ENCODE measurements around the gene CASP5. TPM values are rescaled to one million over a fixed set of nuclear protein-coding genes. Genes with fewer than 3 reads are reported as not detected.

CASP5 gene
- total RNA-seq, 1 donor from 2014 or later, result not detected

- Histone ChIP-seq H3K79me2 (ENCODE audit: low read depth) (no peaks in the 10 kb centered on the region), H3F3A (ENCODE audit: low read depth) (peaks cover 3% of the 10 kb centered on the region), H4K20me1 (ENCODE audit: low read depth) (no peaks in the 10 kb centered on the region), H3K36me3 (no peaks in the 10 kb centered on the region), H3K27me3 (no peaks in the 10 kb centered on the region), H3K4me2 (no peak overlapping the region), H3K27ac (no peak overlapping the region), H3K9me3 (ENCODE audit: low read depth) (no peaks in the 10 kb centered on the region), H3K4me3 (no peak overlapping the region), H2AFZ (replicated peaks) (no peak overlapping the region), H3K9ac (no peak overlapping the region), H3K4me1 (peaks cover 8% of the 10 kb centered on the region)
- no peak for TF ChIP-seq EZH2 (IDR thresholded peaks at IDR 0.05)
- TF ChIP-seq CTCF (IDR thresholded peaks at IDR 0.05), result no peak
- no peak for TF ChIP-seq EZH2phosphoT487 (IDR thresholded peaks at IDR 0.05)
- no peak overlapping the region for H3K4me3 Mint-ChIP-seq
- H3K27me3 Mint-ChIP-seq (ENCODE audit: insufficient read depth, low read depth), result no peaks in the 10 kb centered on the region
- H3K27ac Mint-ChIP-seq, result no peak overlapping the region
- DNase-seq (ENCODE audit: low spot score), result no peak
- H3K4me1 Mint-ChIP-seq, result no peaks in the 10 kb centered on the region
- H3K9me3 Mint-ChIP-seq, result no peaks in the 10 kb centered on the region
- no peaks in the 10 kb centered on the region for H3K36me3 Mint-ChIP-seq
These were observed 29.5 kb upstream of the CASP5 start for GRCh38 chr11:105052487-105052886.

GRCh38 chr11:105051559-105051958 lies 28.6 kb upstream of the CASP5 start:
- Histone ChIP-seq H3K9ac (no peak overlapping the region), H3F3A (ENCODE audit: low read depth) (peaks cover 1% of the 10 kb centered on the region), H3K27me3 (no peaks in the 10 kb centered on the region), H3K79me2 (ENCODE audit: low read depth) (no peaks in the 10 kb centered on the region), H3K4me1 (peaks cover 3% of the 10 kb centered on the region), H3K9me3 (ENCODE audit: low read depth) (no peaks in the 10 kb centered on the region), H3K27ac (no peak overlapping the region), H3K36me3 (no peaks in the 10 kb centered on the region), H3K4me2 (no peak overlapping the region), H2AFZ (replicated peaks) (no peak overlapping the region), H3K4me3 (no peak overlapping the region), H4K20me1 (ENCODE audit: low read depth) (no peaks in the 10 kb centered on the region)
- no peak overlapping the region for H3K4me3 Mint-ChIP-seq
- no peaks in the 10 kb centered on the region for H3K4me1 Mint-ChIP-seq
- no peaks in the 10 kb centered on the region for H3K9me3 Mint-ChIP-seq
- H3K27ac Mint-ChIP-seq, result no peak overlapping the region
- H3K27me3 Mint-ChIP-seq (ENCODE audit: insufficient read depth, low read depth), result no peaks in the 10 kb centered on the region
- no peaks in the 10 kb centered on the region for H3K36me3 Mint-ChIP-seq
- DNase-seq (ENCODE audit: low spot score), result no peak
- TF ChIP-seq CTCF (IDR thresholded peaks at IDR 0.05), result no peak
- TF ChIP-seq EZH2 (IDR thresholded peaks at IDR 0.05), result no peak
- no peak for TF ChIP-seq EZH2phosphoT487 (IDR thresholded peaks at IDR 0.05)

DNA sequence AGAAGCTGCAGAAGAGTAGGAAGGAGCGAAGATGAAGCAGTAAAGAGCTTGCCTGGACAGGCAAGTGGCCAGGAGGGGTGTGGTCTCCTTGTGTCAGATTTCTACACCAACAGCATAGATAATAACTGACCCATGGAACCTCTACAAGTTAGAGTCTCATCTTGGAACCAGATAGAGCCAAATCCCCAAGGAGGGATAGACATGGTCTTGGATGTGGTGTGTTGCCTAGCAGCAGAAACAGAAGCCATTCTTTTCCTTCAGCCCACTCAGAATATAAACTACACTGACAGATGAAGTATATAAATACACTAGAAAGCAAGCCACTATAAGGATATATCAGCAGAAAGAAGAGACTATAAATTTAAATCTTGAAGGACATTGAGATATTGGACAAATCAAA lies 26.5 kb upstream of the CASP5 start:
- Mint-ChIP-seq H3K36me3 (no peaks in the 10 kb centered on the region), H3K4me1 (no peaks in the 10 kb centered on the region), H3K27ac (no peak overlapping the region), H3K9me3 (no peaks in the 10 kb centered on the region), H3K4me3 (no peak overlapping the region), H3K27me3 (ENCODE audit: insufficient read depth, low read depth) (no peaks in the 10 kb centered on the region)
- Histone ChIP-seq H3K9me3 (ENCODE audit: low read depth) (no peaks in the 10 kb centered on the region), H3K36me3 (no peaks in the 10 kb centered on the region), H3K27ac (no peak overlapping the region), H2AFZ (replicated peaks) (no peak overlapping the region), H3K79me2 (ENCODE audit: low read depth) (no peaks in the 10 kb centered on the region), H3K4me1 (no peaks in the 10 kb centered on the region), H4K20me1 (ENCODE audit: low read depth) (no peaks in the 10 kb centered on the region), H3K4me3 (no peak overlapping the region), H3F3A (ENCODE audit: low read depth) (no peaks in the 10 kb centered on the region), H3K27me3 (no peaks in the 10 kb centered on the region), H3K9ac (no peak overlapping the region), H3K4me2 (no peak overlapping the region)
- no peak for DNase-seq (ENCODE audit: low spot score)
- TF ChIP-seq CTCF (IDR thresholded peaks at IDR 0.05), result no peak
- no peak for TF ChIP-seq EZH2phosphoT487 (IDR thresholded peaks at IDR 0.05)
- no peak for TF ChIP-seq EZH2 (IDR thresholded peaks at IDR 0.05)
